Thoracic aorta (tissue), 2 donors: Measurements from ENCODE around the gene DPH2. TPM values are rescaled to one million over a fixed set of nuclear protein-coding genes. Genes with fewer than 3 reads are reported as not detected.

Source experiments
- ATAC-seq: fragments of 150-250 bp; one replicate; pipeline ENCODE4 v1.8.0; 2017; ENCODE audit warnings: low read depth; ENCODE audit not compliant: insufficient number of reproducible peaks, low FRiP score
- DNase-seq: peaks from one replicate; pipeline ENCODE4 v3.0.0-alpha.2; 2020; ENCODE audit warnings: low spot score
- H3K27ac ChIP-seq, 2 donors: fragments of 200-600 bp; sonication (generic); 1 replicate in 1 of 2; 2 replicates in 1 of 2; pipeline ENCODE4 v1.5.1; 2016; ENCODE audit warnings: mild to moderate bottlenecking in 2 of 2, moderate library complexity in 2 of 2
- H3K27me3 ChIP-seq: fragments of 200-600 bp; sonication (generic); replicated peaks from 2 replicates; pipeline ENCODE4 v1.6.0; 2016; ENCODE audit warnings: mild to moderate bottlenecking; ENCODE audit not compliant: insufficient read depth
- H3K36me3 ChIP-seq: fragments of 200-600 bp; sonication (generic); one replicate; pipeline ENCODE4 v1.5.1; 2016
- H3K4me1 ChIP-seq, 2 donors: fragments of 200-600 bp; sonication (generic); 1 replicate in 1 of 2; 2 replicates in 1 of 2; pipeline versions ENCODE4 v1.5.1 to v1.6.0; 2016; ENCODE audit warnings: low read depth in 2 of 2, mild to moderate bottlenecking in 1 of 2; ENCODE audit not compliant: control insufficient read depth in 1 of 2
- H3K4me3 ChIP-seq: fragments of 200-600 bp; sonication (generic); 2 replicates; pipeline ENCODE4 v1.5.1; 2016; ENCODE audit warnings: mild to moderate bottlenecking
- H3K9me3 ChIP-seq: fragments of 200-600 bp; sonication (generic); 2 replicates; pipeline ENCODE4 v1.5.1; 2016
- total RNA-seq, 2 donors: library from RNA; depleted of rRNA; stranded (reverse); fragments of >200 nt; gene quantifications; one replicate each; pipeline versions ENCODE4 v1.1.0 to v1.2.3, GENCODE V29; 2016
- TF ChIP-seq, protein P1 (sequence below): fragments of 200-600 bp; sonication (generic); IDR thresholded peaks from one replicate; pipeline ENCODE4 v1.5.1; 2019; ENCODE audit warnings: antibody characterized with exemption

Gene DPH2
- total RNA-seq, 2 donors from 2014 or later, result 21.9 to 31.4 TPM

GRCh38 chr1:44016041-44016889, 46.5 kb downstream of the DPH2 start:
- Histone ChIP-seq H3K27ac (peak overlapping the region; percentile 36 to 57), H3K4me3 (no peak overlapping the region), H3K9me3 (no peaks in the 10 kb centered on the region), H3K4me1 (peaks cover 24 to 65% of the 10 kb centered on the region in 2 donors), H3K27me3 (no peaks in the 10 kb centered on the region), H3K36me3 (no peaks in the 10 kb centered on the region)
- DNase-seq (no peak), ATAC-seq (no peak)
- TF ChIP-seq, protein P1, sequence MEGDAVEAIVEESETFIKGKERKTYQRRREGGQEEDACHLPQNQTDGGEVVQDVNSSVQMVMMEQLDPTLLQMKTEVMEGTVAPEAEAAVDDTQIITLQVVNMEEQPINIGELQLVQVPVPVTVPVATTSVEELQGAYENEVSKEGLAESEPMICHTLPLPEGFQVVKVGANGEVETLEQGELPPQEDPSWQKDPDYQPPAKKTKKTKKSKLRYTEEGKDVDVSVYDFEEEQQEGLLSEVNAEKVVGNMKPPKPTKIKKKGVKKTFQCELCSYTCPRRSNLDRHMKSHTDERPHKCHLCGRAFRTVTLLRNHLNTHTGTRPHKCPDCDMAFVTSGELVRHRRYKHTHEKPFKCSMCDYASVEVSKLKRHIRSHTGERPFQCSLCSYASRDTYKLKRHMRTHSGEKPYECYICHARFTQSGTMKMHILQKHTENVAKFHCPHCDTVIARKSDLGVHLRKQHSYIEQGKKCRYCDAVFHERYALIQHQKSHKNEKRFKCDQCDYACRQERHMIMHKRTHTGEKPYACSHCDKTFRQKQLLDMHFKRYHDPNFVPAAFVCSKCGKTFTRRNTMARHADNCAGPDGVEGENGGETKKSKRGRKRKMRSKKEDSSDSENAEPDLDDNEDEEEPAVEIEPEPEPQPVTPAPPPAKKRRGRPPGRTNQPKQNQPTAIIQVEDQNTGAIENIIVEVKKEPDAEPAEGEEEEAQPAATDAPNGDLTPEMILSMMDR, result no peak

DNA sequence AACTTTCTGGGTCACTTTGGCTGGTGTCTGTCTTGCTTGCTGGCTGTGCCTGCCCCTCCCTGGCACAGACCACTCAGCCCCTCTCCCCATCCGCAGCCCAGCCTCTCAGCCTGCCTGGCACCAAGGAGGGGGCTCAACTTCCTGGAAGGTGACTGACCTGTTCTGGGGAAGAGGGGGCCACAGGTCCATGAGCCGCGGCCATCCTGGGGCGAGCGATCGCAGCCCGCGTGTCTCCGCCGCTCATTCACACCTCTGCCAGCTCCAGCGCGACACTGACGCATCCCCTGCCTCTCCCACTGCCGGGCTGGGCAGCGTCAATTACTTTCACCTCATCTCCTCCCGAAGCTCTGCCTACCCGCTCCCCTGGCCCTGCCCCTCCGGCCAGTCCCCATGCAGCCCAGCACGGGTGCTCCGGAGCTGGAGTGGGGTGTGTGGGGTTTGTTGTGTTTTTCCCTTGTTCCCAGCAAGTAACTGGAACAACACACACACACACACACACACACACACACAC, 47.1 kb downstream of the DPH2 start:
- H3K9me3 ChIP-seq, result no peaks in the 10 kb centered on the region
- H3K36me3 ChIP-seq, result no peaks in the 10 kb centered on the region
- H3K4me1 ChIP-seq, result peaks cover 24 to 64% of the 10 kb centered on the region in 2 donors
- no peak overlapping the region for H3K4me3 ChIP-seq
- DNase-seq (no peak), ATAC-seq (no peak)
- TF ChIP-seq, protein P1, result no peak
- H3K27ac ChIP-seq, result no peak overlapping the region
- H3K27me3 ChIP-seq, result no peaks in the 10 kb centered on the region

DNA sequence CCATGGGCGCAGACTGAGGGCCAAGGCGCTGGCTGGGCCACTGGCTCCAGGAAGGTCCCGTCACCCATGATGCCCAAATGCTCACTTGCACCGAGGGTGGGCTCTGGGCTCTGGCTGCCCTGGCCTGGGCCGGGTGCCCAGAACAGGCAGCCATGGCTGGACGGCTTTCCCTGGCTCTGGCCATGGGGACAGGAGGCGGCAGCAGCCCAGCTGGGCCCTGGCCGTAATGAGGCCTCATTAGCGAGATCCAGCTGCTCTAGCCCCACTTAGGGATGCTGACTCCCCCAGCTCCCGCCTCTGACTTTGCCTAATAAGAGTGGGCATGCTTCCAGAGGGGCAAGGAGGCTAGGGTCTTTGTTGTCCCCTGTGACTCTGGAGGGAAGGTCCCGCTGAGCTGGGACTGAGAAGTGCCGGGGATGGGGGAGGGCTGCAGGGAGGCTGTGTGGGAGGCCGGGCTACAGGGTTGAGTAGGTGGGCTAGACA, 49.7 kb downstream of the DPH2 start:
- TF ChIP-seq, protein P1, result no peak
- no peak for ATAC-seq
- DNase-seq, result no peak
- Histone ChIP-seq H3K4me3 (no peak overlapping the region), H3K9me3 (no peaks in the 10 kb centered on the region), H3K27ac (peak overlapping the region in 1 of 2 donors; percentile 11), H3K36me3 (no peaks in the 10 kb centered on the region), H3K27me3 (no peaks in the 10 kb centered on the region), H3K4me1 (peaks cover 14 to 41% of the 10 kb centered on the region in 2 donors)

- DNase-seq (no peak), ATAC-seq (no peak)
- Histone ChIP-seq H3K36me3 (no peaks in the 10 kb centered on the region), H3K4me1 (peaks cover 6 to 31% of the 10 kb centered on the region in 2 donors), H3K4me3 (no peak overlapping the region), H3K9me3 (no peaks in the 10 kb centered on the region), H3K27ac (no peak overlapping the region), H3K27me3 (no peaks in the 10 kb centered on the region)
- TF ChIP-seq, protein P1, result no peak
Measured at GRCh38 chr1:44020464-44020863, 50.7 kb downstream of the DPH2 start.

DNA sequence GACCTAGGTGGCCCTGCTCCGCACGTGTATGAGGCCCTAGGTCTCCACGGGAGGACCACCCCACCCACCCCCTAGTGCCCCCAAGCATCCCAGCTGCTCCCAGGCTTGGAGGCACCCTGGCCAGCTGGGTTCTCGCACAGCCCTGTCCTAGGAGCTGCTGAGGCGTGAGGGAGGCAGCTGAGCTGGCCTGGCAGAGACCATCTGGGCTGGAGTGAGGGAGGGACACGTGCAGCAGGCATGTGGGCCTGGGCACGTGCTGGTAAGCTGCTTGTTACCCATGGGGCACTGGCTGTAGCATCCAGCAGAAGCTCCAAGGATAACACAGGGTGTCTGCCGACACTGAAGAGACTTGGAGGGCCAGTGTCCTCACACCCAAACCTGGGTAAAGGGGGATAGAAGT, 51.3 kb downstream of the DPH2 start:
- DNase-seq, result no peak
- TF ChIP-seq, protein P1, result no peak
- no peaks in the 10 kb centered on the region for H3K27me3 ChIP-seq
- no peak overlapping the region for H3K4me3 ChIP-seq
- no peak overlapping the region for H3K27ac ChIP-seq
- peaks cover 0 to 24% of the 10 kb centered on the region in 2 donors for H3K4me1 ChIP-seq
- H3K9me3 ChIP-seq, result no peaks in the 10 kb centered on the region
- no peak for ATAC-seq
- no peaks in the 10 kb centered on the region for H3K36me3 ChIP-seq
